GM12878 (cell line): ENCODE measurements around the gene BET1. TPM values are rescaled to one million over a fixed set of nuclear protein-coding genes. Genes with fewer than 3 reads are reported as not detected.

Experiments
- ATAC-seq: fragments of 200-7000 bp; cut with Tn5 transposase; 3 replicates; pipeline ENCODE4 v1.9.1; 2020; ENCODE audit warnings: mild to moderate bottlenecking, moderate library complexity
- Bru-seq: library from RNA; stranded (reverse); fragments of 400-500 nt; gene quantifications from one replicate; lab custom pipeline; 2021; lab: Mats Ljungman, UMichigan
- BruChase-seq, 2 experiments: library from RNA; stranded (reverse); fragments of 400-500 nt; gene quantifications; one replicate each; lab custom pipeline; 2021; lab: Mats Ljungman, UMichigan
- BruUV-seq: library from RNA; stranded (reverse); fragments of 400-500 nt; replicated peaks from 2 replicates; lab custom pipeline; 2021; lab: Mats Ljungman, UMichigan
- CTCF ChIA-PET: fragments of 300-600 bp; sonication (Branson Sonifier 250); formaldehyde crosslinking; extraction: SDS; loops from one replicate; lab custom pipeline; 2021; ENCODE audit warnings: inconsistent platforms; lab: Yijun Ruan, JAX
- POLR2A ChIA-PET: fragments of 350-600 bp; formaldehyde crosslinking; extraction: SDS; loops from one replicate; lab custom pipeline; 2021; ENCODE audit warnings: inconsistent platforms; lab: Charles Lee
- RAD21 ChIA-PET: fragments of 300-600 bp; sonication (Branson Sonifier 250); formaldehyde crosslinking; loops from one replicate; lab custom pipeline; 2023; ENCODE audit warnings: antibody characterized with exemption; ENCODE audit not compliant: unreplicated experiment; lab: Charles Lee
- SMC1A ChIA-PET: fragments of 300-600 bp; sonication (Branson Sonifier 250); formaldehyde crosslinking; loops from one replicate; lab custom pipeline; 2023; ENCODE audit not compliant: unreplicated experiment, uncharacterized antibody; lab: Charles Lee
- DNase-seq: peaks from one replicate; pipeline ENCODE4 v3.0.0-alpha.2; 2011; ENCODE audit warnings: low read depth, low spot score
- FAIRE-seq: peaks from 3 replicates; lab custom pipeline; 2011; peaks lifted over from hg19 to GRCh38; lab: Jason Lieb, UNC
- H2AFZ ChIP-seq: 2 replicates; pipeline ENCODE4 v1.6.0; 2011; ENCODE audit warnings: low read depth, low read length, control low read depth; ENCODE audit not compliant: control insufficient read depth
- H3K27ac ChIP-seq: 2 replicates; pipeline ENCODE4 v1.5.1; 2011; ENCODE audit warnings: control low read depth; ENCODE audit not compliant: control insufficient read depth, insufficient read depth
- H3K27me3 ChIP-seq, 2 experiments: replicated peaks in 1 of 2; 2 replicates each; pipeline versions ENCODE4 v1.6.0 to v1.6.1; 2011; ENCODE audit warnings: low read length in 1 of 2; ENCODE audit not compliant: control insufficient read depth in 2 of 2, insufficient read depth in 2 of 2
- H3K36me3 ChIP-seq, 2 experiments: 2 replicates each; pipeline ENCODE4 v1.5.1; 2011; ENCODE audit warnings: low read length in 1 of 2; ENCODE audit not compliant: control insufficient read depth in 2 of 2, insufficient read depth in 2 of 2
- H3K4me1 ChIP-seq: 2 replicates; pipeline ENCODE4 v1.6.1; 2011; ENCODE audit warnings: mild to moderate bottlenecking, low read length, moderate library complexity, mixed read lengths; ENCODE audit not compliant: control insufficient read depth, insufficient read depth
- H3K4me2 ChIP-seq: 2 replicates; pipeline ENCODE4 v1.6.0; 2011; ENCODE audit warnings: control low read depth; ENCODE audit not compliant: control insufficient read depth, insufficient read depth
- H3K4me3 ChIP-seq: fragments of 200-600 bp; sonication (generic); 2 replicates; pipeline ENCODE4 v1.5.1; 2016
- H3K79me2 ChIP-seq: 2 replicates; pipeline ENCODE4 v1.6.0; 2011; ENCODE audit warnings: low read length; ENCODE audit not compliant: control insufficient read depth, insufficient read depth
- H3K9ac ChIP-seq: 2 replicates; pipeline ENCODE4 v1.8.0; 2011; ENCODE audit warnings: low read length, control low read depth, mixed read lengths; ENCODE audit not compliant: control insufficient read depth, insufficient read depth
- H3K9me3 ChIP-seq: replicated peaks from 3 replicates; pipeline ENCODE4 v1.5.1; 2011; ENCODE audit warnings: mild to moderate bottlenecking, low read length; ENCODE audit not compliant: control insufficient read depth, insufficient read depth
- H4K20me1 ChIP-seq: 2 replicates; pipeline ENCODE4 v1.6.0; 2011; ENCODE audit not compliant: control insufficient read depth, insufficient read depth
- BACH1 ChIP-seq: fragments of 450-650 bp; IDR thresholded peaks from 2 replicates; pipeline ENCODE4 v1.6.1; 2017; ENCODE audit warnings: mild to moderate bottlenecking, borderline replicate concordance
- CREB1 ChIP-seq: IDR thresholded peaks from 2 replicates; pipeline ENCODE4 v1.6.1; 2012; ENCODE audit warnings: low read depth, mild to moderate bottlenecking, inconsistent platforms
- HCFC1 ChIP-seq: fragments of 150-350 bp; IDR thresholded peaks from 2 replicates; pipeline ENCODE4 v1.6.1; 2014; ENCODE audit warnings: low read length
- IRF4 ChIP-seq: IDR thresholded peaks from 2 replicates; pipeline ENCODE4 v1.6.1; 2011; ENCODE audit warnings: low read depth, low read length
- MXI1 ChIP-seq: fragments of 150-350 bp; IDR thresholded peaks from 2 replicates; pipeline ENCODE4 v1.6.1; 2011; ENCODE audit warnings: low read depth, mild to moderate bottlenecking, inconsistent platforms, low read length, improper control_type of control experiment
- NBN ChIP-seq: fragments of 450-650 bp; IDR thresholded peaks from 2 replicates; pipeline ENCODE4 v1.6.1; 2016
- NFIC ChIP-seq: IDR thresholded peaks from 2 replicates; pipeline ENCODE4 v1.6.1; 2012; ENCODE audit warnings: low read depth, mild to moderate bottlenecking, inconsistent platforms, low read length, moderate library complexity
- SIX5 ChIP-seq: IDR thresholded peaks from 2 replicates; pipeline ENCODE4 v1.6.1; 2011; ENCODE audit warnings: mild to moderate bottlenecking, low read depth, low read length, moderate library complexity; ENCODE audit not compliant: severe bottlenecking
- SRF ChIP-seq, 2 experiments: IDR thresholded peaks; 2 replicates each; pipeline ENCODE4 v1.6.1; 2011; ENCODE audit warnings: low read depth in 2 of 2, low read length in 2 of 2, mild to moderate bottlenecking in 1 of 2, moderate library complexity in 1 of 2
- STAT1 ChIP-seq: fragments of 450-650 bp; conservative IDR thresholded peaks from 2 replicates; pipeline ENCODE4 v1.6.1; 2014; ENCODE audit warnings: antibody characterized with exemption, mild to moderate bottlenecking
- WGBS: methylation state at CpG from one replicate; pipeline ENCODE4 v1.1.6; 2016; ENCODE audit warnings: low lambda C conversion rate; ENCODE audit not compliant: insufficient replicate concordance, insufficient coverage; ENCODE audit errors: missing lambda C conversion rate; 5-methylcytosine and 5-hydroxymethylcytosine counted together
- in situ Hi-C: fragments of 300-500 bp; cut with MboI; formaldehyde crosslinking; loops from 9 replicates; pipeline ENCODE4 v1.14.3; 2018; ENCODE audit warnings: mixed read lengths
- intact Hi-C: fragments of 100-400 bp; cut with micrococcal nuclease; formaldehyde crosslinking; loops from one replicate; pipeline ENCODE4 v1.14.2; 2022; ENCODE audit not compliant: unreplicated experiment
- long read RNA-seq, 2 experiments: library from polyadenylated mRNA; unstranded; transcript quantifications; one replicate each; pipeline ENCODE4 v2.0.0, GENCODE V29; 2019 to 2020
- polyA minus RNA-seq, 3 experiments: library from RNA; depleted of rRNA, polyadenylated mRNA; stranded (reverse); fragments of >200 nt; gene quantifications; 2 replicates each; pipeline ENCODE4 v1.2.3, GENCODE V29; 2011
- polyA plus RNA-seq, 11 experiments: library from polyadenylated mRNA; depleted of rRNA in 4 of 11; unstranded in 6 of 11; stranded (reverse) in 5 of 11; fragments of >200 nt; fragmentation: Nextera tagmentation in 4 of 11; fragmentation: Illumina TruSeq in 1 of 11; extraction: Ambion mirVana in 4 of 11; extraction: Trizol in 1 of 11; gene quantifications; 1 replicate in 1 of 11; 2 replicates in 10 of 11; pipeline versions ENCODE4 v1.2.1 to v1.2.3, GENCODE V29; 2011 to 2016; ENCODE audit warnings: inconsistent platforms in 2 of 11, missing spikeins in 2 of 11, low read depth in 1 of 11
- total RNA-seq, 4 experiments: library from RNA; depleted of rRNA in 3 of 4; stranded (reverse); fragments of >200 nt in 3 of 4; fragmentation: Illumina TruSeq in 1 of 4; extraction: Trizol in 1 of 4; gene quantifications; 2 replicates each; pipeline versions ENCODE4 v1.2.1 to v1.2.3, GENCODE V29; 2013 to 2021
- TF ChIP-seq, protein P1 (sequence below): fragments of 450-650 bp; IDR thresholded peaks from 2 replicates; pipeline ENCODE4 v1.6.1; 2017; ENCODE audit warnings: mild to moderate bottlenecking, moderate library complexity
- TF ChIP-seq, protein P2 (sequence below): fragments of 450-650 bp; conservative IDR thresholded peaks from 2 replicates; pipeline ENCODE4 v1.6.1; 2017; ENCODE audit warnings: mild to moderate bottlenecking, moderate library complexity

The BET1 gene
- 59.6 and 68.0 TPM in 2 replicates for total RNA-seq (2013; cell fraction: nucleolus; rRNA removed)
- total RNA-seq (2014; rRNA removed) (16.2 and 18.1 TPM in 2 replicates), total RNA-seq (2014; rRNA removed; fragmentation: Illumina TruSeq; extraction: Trizol) (18.9 and 20.5 TPM in 2 replicates), total RNA-seq (2021) (12.5 and 15.6 TPM in 2 replicates), polyA plus RNA-seq (2011; rRNA removed) (35.5 and 63.4 TPM in 2 replicates), polyA plus RNA-seq (2014; fragmentation: Illumina TruSeq; extraction: Trizol) (23.6 and 29.1 TPM in 2 replicates), polyA plus RNA-seq (2014; fragmentation: Nextera tagmentation; extraction: Ambion mirVana) (10 to 100 TPM; 80.2 to 99.5 TPM), polyA plus RNA-seq (2014; rRNA removed) (17.4 and 18.1 TPM in 2 replicates), polyA plus RNA-seq (2016; fragmentation: Nextera tagmentation; extraction: Ambion mirVana) (10 to 100 TPM; 33.2 to 42.0 TPM), polyA minus RNA-seq (2011; rRNA and poly(A)+ RNA removed) (9.1 and 11.0 TPM in 2 replicates), Bru-seq, nascent RNA (percentile 84 among the genes with signal in this experiment), BruChase-seq, experiment 1, labeled RNA remaining after a 6-hour chase (percentile 60 among the genes with signal in this experiment), BruChase-seq, experiment 2, labeled RNA remaining after a 2-hour chase (percentile 73 among the genes with signal in this experiment)
- polyA plus RNA-seq (2011; ENCODE audit: low read depth), result 11.0 TPM
- 9.9 and 13.5 TPM in 2 replicates for polyA plus RNA-seq (2011; cell fraction: cytosol; rRNA removed)
- 18.2 and 23.2 TPM in 2 replicates for polyA plus RNA-seq (2011; cell fraction: nucleus; rRNA removed)
- 15.9 and 22.8 TPM in 2 replicates for polyA plus RNA-seq (2012)
- 3.1 and 6.7 TPM in 2 replicates for polyA minus RNA-seq (2011; cell fraction: cytosol; rRNA and poly(A)+ RNA removed)
- 21.5 and 27.6 TPM in 2 replicates for polyA minus RNA-seq (2011; cell fraction: nucleus; rRNA and poly(A)+ RNA removed)
- long read RNA-seq, experiment 1, transcript BET1-201 (4 exons, 1,504 nt), result major isoform, 19 of 19 reads
- long read RNA-seq, experiment 1, partial matches to known transcripts, result 0 of 19 reads
- long read RNA-seq, experiment 1, other reads (novel, unspliced or antisense), result 0 of 19 reads
- long read RNA-seq, experiment 2, transcript BET1-201 (4 exons, 1,504 nt), result major isoform, 103 of 113 reads
- long read RNA-seq, experiment 2, partial matches to known transcripts, result 1 of 113 reads
- long read RNA-seq, experiment 2, other reads (novel, unspliced or antisense), result 9 of 113 reads

GRCh38 chr7:94004024-94004951 is at the start of gene BET1:
Gene BET1, minus strand, starts transcription at chr7:94004355. Its CDS starts 139 bp downstream, at chr7:94004216.
- H3K4me3 ChIP-seq, result peak within 1 kb of the TSS; percentile 88
- CTCF ChIA-PET, result no interaction called here
- no TSS peak for BruUV-seq
- TF ChIP-seq SRF (IDR thresholded peaks at IDR 0.05; ENCODE audit: low read depth in 2 of 2, low read length in 2 of 2) (peak in 1 of 2 experiments; percentile 86; a peak in 2 of 4 replicates), SIX5 (peak; percentile 92), MXI1 (peak; percentile 82), HCFC1 (peak; percentile 96), NBN (peak; percentile 83; the same call in 1 of the 2 replicates), STAT1 (no peak), IRF4 (peak; percentile 29; the same call in 1 of the 2 replicates), CREB1 (peak; percentile 99), BACH1 (no peak), NFIC (no peak)
- TF ChIP-seq, protein P1, sequence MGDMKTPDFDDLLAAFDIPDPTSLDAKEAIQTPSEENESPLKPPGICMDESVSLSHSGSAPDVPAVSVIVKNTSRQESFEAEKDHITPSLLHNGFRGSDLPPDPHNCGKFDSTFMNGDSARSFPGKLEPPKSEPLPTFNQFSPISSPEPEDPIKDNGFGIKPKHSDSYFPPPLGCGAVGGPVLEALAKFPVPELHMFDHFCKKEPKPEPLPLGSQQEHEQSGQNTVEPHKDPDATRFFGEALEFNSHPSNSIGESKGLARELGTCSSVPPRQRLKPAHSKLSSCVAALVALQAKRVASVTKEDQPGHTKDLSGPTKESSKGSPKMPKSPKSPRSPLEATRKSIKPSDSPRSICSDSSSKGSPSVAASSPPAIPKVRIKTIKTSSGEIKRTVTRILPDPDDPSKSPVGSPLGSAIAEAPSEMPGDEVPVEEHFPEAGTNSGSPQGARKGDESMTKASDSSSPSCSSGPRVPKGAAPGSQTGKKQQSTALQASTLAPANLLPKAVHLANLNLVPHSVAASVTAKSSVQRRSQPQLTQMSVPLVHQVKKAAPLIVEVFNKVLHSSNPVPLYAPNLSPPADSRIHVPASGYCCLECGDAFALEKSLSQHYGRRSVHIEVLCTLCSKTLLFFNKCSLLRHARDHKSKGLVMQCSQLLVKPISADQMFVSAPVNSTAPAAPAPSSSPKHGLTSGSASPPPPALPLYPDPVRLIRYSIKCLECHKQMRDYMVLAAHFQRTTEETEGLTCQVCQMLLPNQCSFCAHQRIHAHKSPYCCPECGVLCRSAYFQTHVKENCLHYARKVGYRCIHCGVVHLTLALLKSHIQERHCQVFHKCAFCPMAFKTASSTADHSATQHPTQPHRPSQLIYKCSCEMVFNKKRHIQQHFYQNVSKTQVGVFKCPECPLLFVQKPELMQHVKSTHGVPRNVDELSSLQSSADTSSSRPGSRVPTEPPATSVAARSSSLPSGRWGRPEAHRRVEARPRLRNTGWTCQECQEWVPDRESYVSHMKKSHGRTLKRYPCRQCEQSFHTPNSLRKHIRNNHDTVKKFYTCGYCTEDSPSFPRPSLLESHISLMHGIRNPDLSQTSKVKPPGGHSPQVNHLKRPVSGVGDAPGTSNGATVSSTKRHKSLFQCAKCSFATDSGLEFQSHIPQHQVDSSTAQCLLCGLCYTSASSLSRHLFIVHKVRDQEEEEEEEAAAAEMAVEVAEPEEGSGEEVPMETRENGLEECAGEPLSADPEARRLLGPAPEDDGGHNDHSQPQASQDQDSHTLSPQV, result no peak
- TF ChIP-seq, protein P2, sequence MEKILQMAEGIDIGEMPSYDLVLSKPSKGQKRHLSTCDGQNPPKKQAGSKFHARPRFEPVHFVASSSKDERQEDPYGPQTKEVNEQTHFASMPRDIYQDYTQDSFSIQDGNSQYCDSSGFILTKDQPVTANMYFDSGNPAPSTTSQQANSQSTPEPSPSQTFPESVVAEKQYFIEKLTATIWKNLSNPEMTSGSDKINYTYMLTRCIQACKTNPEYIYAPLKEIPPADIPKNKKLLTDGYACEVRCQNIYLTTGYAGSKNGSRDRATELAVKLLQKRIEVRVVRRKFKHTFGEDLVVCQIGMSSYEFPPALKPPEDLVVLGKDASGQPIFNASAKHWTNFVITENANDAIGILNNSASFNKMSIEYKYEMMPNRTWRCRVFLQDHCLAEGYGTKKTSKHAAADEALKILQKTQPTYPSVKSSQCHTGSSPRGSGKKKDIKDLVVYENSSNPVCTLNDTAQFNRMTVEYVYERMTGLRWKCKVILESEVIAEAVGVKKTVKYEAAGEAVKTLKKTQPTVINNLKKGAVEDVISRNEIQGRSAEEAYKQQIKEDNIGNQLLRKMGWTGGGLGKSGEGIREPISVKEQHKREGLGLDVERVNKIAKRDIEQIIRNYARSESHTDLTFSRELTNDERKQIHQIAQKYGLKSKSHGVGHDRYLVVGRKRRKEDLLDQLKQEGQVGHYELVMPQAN, result peak; percentile 65

More at GRCh38 chr7:94004024-94004951, at the start of gene BET1:
- no peaks in the 10 kb centered on the region for H3K36me3 ChIP-seq
- peak within 1 kb of the TSS; percentile 93 for H3K4me2 ChIP-seq
- intact Hi-C loops (no loop called here), in situ Hi-C loops (no loop called here)
- H4K20me1 ChIP-seq, result no peaks in the 10 kb centered on the region
- under 1% methylated on average over 44 of the region's 47 CpGs for WGBS
- peak; percentile 94 for ATAC-seq
- H2AFZ ChIP-seq, result peak within 1 kb of the TSS; percentile 99
- no peaks in the 10 kb centered on the region; the same call in 2 of the 3 replicates for H3K9me3 ChIP-seq
- ChIA-PET RAD21 (interaction anchor here (2.1 to 2.2 kb wide), 2 partner anchors 9 to 83 kb away, joined by 7 read pairs; no protein-coding TSS in a partner anchor), SMC1A (no interaction called here), POLR2A (no interaction called here)
- H3K4me1 ChIP-seq, result peaks cover 5% of the 10 kb centered on the region; the same call in 1 of the 2 replicates
- peak; percentile 82 for DNase-seq
- H3K27ac ChIP-seq, result peak within 1 kb of the TSS; percentile 85
- peaks cover 30% of the 10 kb centered on the region for H3K79me2 ChIP-seq
- no peaks in the 10 kb centered on the region; a peak in 1 of 4 replicates for H3K27me3 ChIP-seq
- FAIRE-seq, result peak; percentile 89
- peak within 1 kb of the TSS; percentile 93 for H3K9ac ChIP-seq
